Spleen (tissue), 11 donors: ENCODE data around the gene ZIC5. TPM values are rescaled to one million over a fixed set of nuclear protein-coding genes. Genes with fewer than 3 reads are reported as not detected.

ENCODE experiments used
- DNase-seq: peaks from one replicate; pipeline ENCODE4 v3.0.0-alpha.2; 2020
- H3K27ac ChIP-seq, 8 donors: fragments of 200-600 bp; sonication (generic) in 7 of 8; 1 replicate in 4 of 8; 2 replicates in 4 of 8; pipeline versions ENCODE4 v1.5.0 to v1.8.0; 2016 to 2021; ENCODE audit warnings: inconsistent platforms in 4 of 8, mild to moderate bottlenecking in 4 of 8, moderate library complexity in 1 of 8
- H3K27me3 ChIP-seq, 7 donors: fragments of 200-600 bp; sonication (generic) in 6 of 7; replicated peaks in 1 of 7; 1 replicate in 4 of 7; 2 replicates in 3 of 7; pipeline versions ENCODE4 v1.5.0 to v1.8.0; 2016 to 2021; ENCODE audit warnings: inconsistent platforms in 3 of 7, mild to moderate bottlenecking in 1 of 7
- H3K36me3 ChIP-seq, 6 donors: fragments of 200-600 bp; sonication (generic) in 5 of 6; 1 replicate in 4 of 6; 2 replicates in 2 of 6; pipeline versions ENCODE4 v1.5.0 to v1.8.0; 2016 to 2021; ENCODE audit warnings: inconsistent platforms in 2 of 6
- H3K4me1 ChIP-seq, 6 donors: fragments of 200-600 bp; sonication (generic) in 5 of 6; 1 replicate in 3 of 6; 2 replicates in 3 of 6; pipeline versions ENCODE4 v1.5.0 to v1.8.0; 2016 to 2021; ENCODE audit warnings: inconsistent platforms in 3 of 6
- H3K4me3 ChIP-seq, 8 donors: fragments of 200-600 bp; sonication (generic) in 7 of 8; 1 replicate in 4 of 8; 2 replicates in 4 of 8; pipeline versions ENCODE4 v1.5.0 to v1.8.0; 2016 to 2021; ENCODE audit warnings: inconsistent platforms in 4 of 8, mild to moderate bottlenecking in 4 of 8, moderate library complexity in 2 of 8
- H3K9me3 ChIP-seq, 8 donors: fragments of 200-600 bp; sonication (generic) in 7 of 8; 1 replicate in 4 of 8; 2 replicates in 4 of 8; pipeline versions ENCODE4 v1.5.0 to v1.8.0; 2016 to 2021; ENCODE audit warnings: inconsistent platforms in 4 of 8
- CTCF ChIP-seq, 11 experiments: fragments of 200-600 bp in 7 of 11; fragments of 450-650 bp in 4 of 11; sonication (generic) in 4 of 11; IDR thresholded peaks in 8 of 11; conservative IDR thresholded peaks in 3 of 11; 1 replicate in 7 of 11; 2 replicates in 4 of 11; pipeline versions ENCODE4 v1.4.0 to v1.8.0; 2016 to 2021; ENCODE audit warnings: antibody characterized with exemption in 11 of 11, inconsistent platforms in 4 of 11, mild to moderate bottlenecking in 1 of 11
- POLR2A ChIP-seq, 3 donors: fragments of 450-650 bp; IDR thresholded peaks; one replicate each; pipeline ENCODE4 v1.5.1; 2017; ENCODE audit warnings: antibody characterized with exemption in 3 of 3, mild to moderate bottlenecking in 1 of 3
- POLR2AphosphoS5 ChIP-seq, 3 donors: sonication (generic); formaldehyde crosslinking; IDR thresholded peaks; one replicate each; pipeline ENCODE4 v1.5.1; 2017; ENCODE audit warnings: antibody characterized with exemption in 3 of 3
- WGBS, 5 donors: extraction: QIAGEN DNeasy Blood & Tissue Kit in 3 of 5; methylation state at CpG; one replicate each; pipeline versions ENCODE4 v1.1.5 to v1.1.7; 2013 to 2018; 5-methylcytosine and 5-hydroxymethylcytosine counted together
- intact Hi-C: fragments of 100-400 bp; cut with DNase I; formaldehyde crosslinking; loops from one replicate; pipeline ENCODE4 v1.15.0; 2023; ENCODE audit warnings: low total_unique reads
- polyA plus RNA-seq, 3 donors: library from polyadenylated mRNA; stranded (reverse); fragments of 200-250 nt; gene quantifications; one replicate each; pipeline ENCODE4 v1.2.1, GENCODE V29; 2013
- total RNA-seq, 7 donors: library from RNA; depleted of rRNA in 3 of 7; stranded (reverse); fragments of >200 nt in 3 of 7; fragmentation: NEBNext Ultra II Directional in 4 of 7; extraction: Animal tissue kit (Norgen Biotek cat#: 25700) in 4 of 7; gene quantifications; one replicate each; pipeline versions ENCODE4 v1.1.0 to v1.2.1, GENCODE V29; 2016 to 2021
- donor health status: healthy with polysubstance abuse.
- donor health status: DM: no; HTN: no; CAD: no; lungs with moderate emphysema.
- donor health status: DM: no; HTN: no; CAD: no.
- donor health status: Bipolar disorder and iron deficiency.
- donor health status: healthy.
- donor health status: DM: no; HTN: no; CAD: no.
- donor health status: DM: yes; HTN: yes; CAD: no.

ZIC5 gene
- total and polyA plus RNA-seq, 10 donors = not detected

- Histone ChIP-seq H3K36me3 (no peaks in the 10 kb centered on the region), H3K4me3 (peak overlapping the region in 7 of 8 donors; percentile 14 to 73 (median 49)), H3K27ac (no peak overlapping the region), H3K27me3 (peaks cover 47 to 100% (median 98%) of the 10 kb centered on the region in 7 donors), H3K4me1 (peaks cover 17 to 73% (median 59%) of the 10 kb centered on the region in 6 donors), H3K9me3 (peaks cover 0 to 41% (median 3%) of the 10 kb centered on the region in 8 donors)
- intact Hi-C loops = no loop called here
- WGBS, 5 donors = 1 to 3% (median 2%) methylated on average over 20 to 98 of the region's 98 CpGs
- TF ChIP-seq CTCF (IDR thresholded peaks at IDR 0.05 in 8 of 11, conservative IDR thresholded peaks at IDR 0.05 in 3 of 11) = no peak
- TF ChIP-seq POLR2A (IDR thresholded peaks at IDR 0.05) = no peak
- no peak for TF ChIP-seq POLR2AphosphoS5 (IDR thresholded peaks at IDR 0.05)
- DNase-seq = peak; percentile 80
Measured at GRCh38 chr13:99982036-99982730, 10.6 kb upstream of the ZIC5 start.

GRCh38 chr13:99981735-99982035 is 10.1 kb upstream of the ZIC5 start, which contains the start of gene ZIC2:
ZIC2 (plus strand) TSS chr13:99981784; CDS start chr13:99982065, 281 bp downstream.
- peaks cover 0 to 41% (median 3%) of the 10 kb centered on the region in 8 donors for H3K9me3 ChIP-seq
- TF ChIP-seq POLR2A (IDR thresholded peaks at IDR 0.05) (no peak), POLR2AphosphoS5 (IDR thresholded peaks at IDR 0.05) (no peak), CTCF (IDR thresholded peaks at IDR 0.05 in 8 of 11, conservative IDR thresholded peaks at IDR 0.05 in 3 of 11) (no peak)
- DNase-seq = peak; percentile 65
- peaks cover 48 to 100% (median 98%) of the 10 kb centered on the region in 7 donors for H3K27me3 ChIP-seq
- peaks cover 17 to 73% (median 59%) of the 10 kb centered on the region in 6 donors for H3K4me1 ChIP-seq
- no peaks in the 10 kb centered on the region for H3K36me3 ChIP-seq
- 1 to 5% (median 2%) methylated on average over 4 to 41 of the region's 41 CpGs for WGBS, 5 donors
- intact Hi-C loops = no loop called here
- H3K4me3 ChIP-seq = peak within 1 kb of the TSS; percentile 30 to 73 (median 48)
- H3K27ac ChIP-seq = no peak within 1 kb of the TSS

GRCh38 chr13:99980824-99981734 is 9.5 kb upstream of the ZIC5 start:
- H3K36me3 ChIP-seq = no peaks in the 10 kb centered on the region
- intact Hi-C loops = no loop called here
- H3K4me1 ChIP-seq = peaks cover 17 to 73% (median 59%) of the 10 kb centered on the region in 6 donors
- TF ChIP-seq CTCF (IDR thresholded peaks at IDR 0.05 in 8 of 11, conservative IDR thresholded peaks at IDR 0.05 in 3 of 11) (no peak), POLR2AphosphoS5 (IDR thresholded peaks at IDR 0.05) (no peak), POLR2A (IDR thresholded peaks at IDR 0.05) (no peak)
- 1 to 4% (median 2%) methylated on average over 62 to 109 of the region's 110 CpGs for WGBS, 5 donors
- peak; percentile 72 for DNase-seq
- H3K9me3 ChIP-seq = peaks cover 0 to 44% (median 3%) of the 10 kb centered on the region in 8 donors
- no peak overlapping the region for H3K27ac ChIP-seq
- peak overlapping the region; percentile 30 to 73 (median 48) for H3K4me3 ChIP-seq
- peaks cover 43 to 100% (median 98%) of the 10 kb centered on the region in 7 donors for H3K27me3 ChIP-seq
